IMR-90 (cell line): ENCODE measurements around the gene ASTN2. TPM values are rescaled to one million over a fixed set of nuclear protein-coding genes. Genes with fewer than 3 reads are reported as not detected.

Source experiments
- ATAC-seq: fragments of 200-7000 bp; cut with Tn5 transposase; 2 replicates; pipeline ENCODE4 v1.9.1; 2020; ENCODE audit warnings: low read depth, mild to moderate bottlenecking, moderate library complexity
- BruUV-seq: library from RNA; stranded (reverse); fragments of 400-500 nt; replicated peaks from 2 replicates; lab custom pipeline; 2021; lab: Mats Ljungman, UMichigan
- CTCF ChIA-PET: fragments of 300-600 bp; formaldehyde crosslinking; extraction: SDS; loops from one replicate; lab custom pipeline; 2021; ENCODE audit warnings: antibody characterized with exemption; lab: Yijun Ruan, JAX
- POLR2A ChIA-PET: fragments of 300-600 bp; sonication (Branson Sonifier 250); formaldehyde crosslinking; loops from one replicate; lab custom pipeline; 2022; ENCODE audit warnings: antibody characterized with exemption; ENCODE audit not compliant: unreplicated experiment; lab: Charles Lee
- DNase-seq: peaks from one replicate; pipeline ENCODE4 v3.0.0; 2013
- H2AFZ ChIP-seq: replicated peaks from 2 replicates; pipeline ENCODE3; 2013; ENCODE audit warnings: low read length, mild to moderate bottlenecking; ENCODE audit not compliant: poor library complexity
- H2AK5ac ChIP-seq: 2 replicates; pipeline ENCODE4 v1.6.1; 2013; ENCODE audit warnings: low read depth, low read length, inconsistent platforms
- H2AK9ac ChIP-seq: replicated peaks from 2 replicates; pipeline ENCODE3; 2013; ENCODE audit warnings: mild to moderate bottlenecking, low read depth, low read length, moderate library complexity; ENCODE audit not compliant: poor library complexity
- H2BK120ac ChIP-seq: 2 replicates; pipeline ENCODE4 v1.6.1; 2013; ENCODE audit warnings: low read depth, low read length, inconsistent platforms
- H2BK15ac ChIP-seq: 3 replicates; pipeline ENCODE4 v1.6.1; 2013; ENCODE audit warnings: low read depth, low read length, inconsistent platforms
- H2BK20ac ChIP-seq: 2 replicates; pipeline ENCODE4 v1.6.1; 2013; ENCODE audit warnings: low read depth, mild to moderate bottlenecking, inconsistent platforms, low read length, moderate library complexity
- H2BK5ac ChIP-seq: 2 replicates; pipeline ENCODE4 v1.6.1; 2013; ENCODE audit warnings: mild to moderate bottlenecking, low read depth, low read length, inconsistent platforms; ENCODE audit not compliant: poor library complexity, severe bottlenecking
- H3K14ac ChIP-seq: replicated peaks from 2 replicates; pipeline ENCODE4 v1.6.1; 2013; ENCODE audit warnings: low read depth, low read length, inconsistent platforms
- H3K18ac ChIP-seq: 2 replicates; pipeline ENCODE4 v1.6.1; 2013; ENCODE audit warnings: low read depth, low read length, control low read depth
- H3K23ac ChIP-seq: 2 replicates; pipeline ENCODE4 v1.6.1; 2013; ENCODE audit warnings: low read depth, low read length, inconsistent platforms
- H3K27ac ChIP-seq: 2 replicates; pipeline ENCODE4 v1.5.1; 2013; ENCODE audit warnings: mild to moderate bottlenecking, control low read depth, low read length; ENCODE audit not compliant: insufficient read depth
- H3K27me3 ChIP-seq: 2 replicates; pipeline ENCODE4 v1.6.1; 2013; ENCODE audit warnings: low read length; ENCODE audit not compliant: control insufficient read depth, insufficient read depth
- H3K36me3 ChIP-seq: 2 replicates; pipeline ENCODE4 v1.6.1; 2013; ENCODE audit warnings: low read length, mixed read lengths; ENCODE audit not compliant: control insufficient read depth, insufficient read depth
- H3K4ac ChIP-seq: 2 replicates; pipeline ENCODE4 v1.6.1; 2013; ENCODE audit warnings: low read depth, low read length, inconsistent platforms
- H3K4me1 ChIP-seq: 2 replicates; pipeline ENCODE4 v1.6.1; 2013; ENCODE audit warnings: low read length, mixed read lengths; ENCODE audit not compliant: control insufficient read depth, insufficient read depth
- H3K4me2 ChIP-seq: 2 replicates; pipeline ENCODE4 v1.6.1; 2013; ENCODE audit warnings: low read depth, mild to moderate bottlenecking, control low read depth, low read length, moderate library complexity
- H3K4me3 ChIP-seq: 2 replicates; pipeline ENCODE4 v1.5.1; 2013; ENCODE audit warnings: low read depth, mild to moderate bottlenecking, control low read depth, low read length, moderate library complexity; ENCODE audit not compliant: insufficient read depth
- H3K56ac ChIP-seq: 2 replicates; pipeline ENCODE4 v1.6.1; 2013; ENCODE audit warnings: low read length, inconsistent platforms; ENCODE audit not compliant: insufficient read depth; ENCODE audit errors: extremely low read depth
- H3K79me1 ChIP-seq, 2 experiments: 2 replicates each; pipeline ENCODE4 v1.6.1; 2013; ENCODE audit warnings: low read length in 2 of 2, inconsistent platforms in 1 of 2, low read depth in 1 of 2
- H3K9ac ChIP-seq: 2 replicates; pipeline ENCODE4 v1.6.1; 2013; ENCODE audit warnings: low read depth, low read length, control low read depth
- H3K9me1 ChIP-seq: 2 replicates; pipeline ENCODE4 v1.6.1; 2013; ENCODE audit warnings: low read length, inconsistent platforms; ENCODE audit not compliant: insufficient read depth
- H3K9me3 ChIP-seq: 2 replicates; pipeline ENCODE4 v1.6.1; 2013; ENCODE audit warnings: low read length; ENCODE audit not compliant: control insufficient read depth, insufficient read depth
- H4K20me1 ChIP-seq: 2 replicates; pipeline ENCODE4 v1.6.1; 2013; ENCODE audit warnings: low read length, inconsistent platforms; ENCODE audit not compliant: insufficient read depth
- H4K5ac ChIP-seq: 2 replicates; pipeline ENCODE4 v1.6.1; 2013; ENCODE audit warnings: mild to moderate bottlenecking, low read depth, low read length, control low read depth
- H4K8ac ChIP-seq, 2 experiments: 2 replicates each; pipeline ENCODE4 v1.6.1; 2013; ENCODE audit warnings: low read depth in 2 of 2, low read length in 2 of 2, control low read depth in 1 of 2, inconsistent platforms in 1 of 2
- H4K91ac ChIP-seq: 2 replicates; pipeline ENCODE4 v1.6.1; 2013; ENCODE audit warnings: low read depth, low read length, inconsistent platforms; ENCODE audit not compliant: insufficient read depth
- ELK1 ChIP-seq: fragments of 150-350 bp; IDR thresholded peaks from 2 replicates; pipeline ENCODE4 v1.6.1; 2016; ENCODE audit warnings: low read depth, mild to moderate bottlenecking, low read length, moderate library complexity, borderline replicate concordance
- MXI1 ChIP-seq: IDR thresholded peaks from 2 replicates; pipeline ENCODE4 v1.6.1; 2012; ENCODE audit warnings: low read depth, mild to moderate bottlenecking, low read length, moderate library complexity, borderline replicate concordance
- RFX5 ChIP-seq: IDR thresholded peaks from 2 replicates; pipeline ENCODE4 v1.8.0; 2012; ENCODE audit warnings: low read depth, mild to moderate bottlenecking, low read length, moderate library complexity
- whole genome bisulfite sequencing, 2 experiments: methylation state at CpG; one replicate each; pipeline versions ENCODE4 v1.1.5 to v1.1.7; 2013; ENCODE audit warnings: missing lambda C conversion rate in 2 of 2; ENCODE audit not compliant: insufficient read length in 1 of 2; ENCODE audit errors: extremely low coverage in 2 of 2; 5-methylcytosine and 5-hydroxymethylcytosine counted together
- dilution Hi-C: fragments of 300-500 bp; cut with HindIII; formaldehyde crosslinking; loops from one replicate; pipeline ENCODE4 v1.14.3; 2018; ENCODE audit warnings: low sequenced_read_pairs; ENCODE audit not compliant: unreplicated experiment
- in situ Hi-C: fragments of 300-500 bp; cut with MboI; formaldehyde crosslinking; loops from 3 replicates; pipeline ENCODE4 v1.14.3; 2019; ENCODE audit warnings: low sequenced_read_pairs, inconsistent platforms, mixed read lengths
- intact Hi-C: fragments of 100-400 bp; cut with micrococcal nuclease; formaldehyde crosslinking; loops from 2 replicates; pipeline ENCODE4 v1.10.0; 2022
- polyA plus RNA-seq, 3 experiments: library from polyadenylated mRNA; depleted of rRNA; stranded (reverse); fragments of >200 nt; gene quantifications; 2 replicates each; pipeline ENCODE4 v1.2.3, GENCODE V29; 2012; ENCODE audit warnings: low replicate concordance in 1 of 3
- total RNA-seq: library from RNA; depleted of rRNA; stranded (reverse); fragments of >200 nt; gene quantifications from 2 replicates; pipeline ENCODE4 v1.2.3, GENCODE V29; 2012

The ASTN2 gene
- total and polyA plus RNA-seq, 2 of the 4 experiments (the other 2 are of a cell fraction): 3.8 to 6.8 TPM

GRCh38 chr9:116953271-116953670 is 461.6 kb downstream of the ASTN2 start:
- H3K36me3 ChIP-seq: no peaks in the 10 kb centered on the region
- no CpG with 5 or more reads among the region's 1 CpG for WGBS, 2 experiments

More at GRCh38 chr9:116953271-116953670, 461.6 kb downstream of the ASTN2 start:
- H2BK15ac ChIP-seq: no peak overlapping the region; the same call in 2 of the 3 replicates
- no peak overlapping the region for H3K4ac ChIP-seq
- no peak overlapping the region; the same call in 1 of the 2 replicates for H2AK5ac ChIP-seq
- H3K4me1 ChIP-seq: peaks cover 10% of the 10 kb centered on the region
- H3K14ac ChIP-seq: 0 out of 2 replicates have a peak overlapping the region, but pooled peaks have one; percentile 20
- in situ Hi-C loops: no loop called here
- H4K91ac ChIP-seq: no peak overlapping the region; the same call in 1 of the 2 replicates
- H3K79me1 ChIP-seq: no peaks in the 10 kb centered on the region
- H2AFZ ChIP-seq: no peak overlapping the region
- intact Hi-C loops: no loop called here
- DNase-seq (no peak), ATAC-seq (no peak)
- H3K18ac ChIP-seq: peak overlapping the region; percentile 39; the same call in 1 of the 2 replicates
- H3K4me2 ChIP-seq: no peak overlapping the region
- POLR2A ChIA-PET: no interaction called here
- H3K56ac ChIP-seq: peak overlapping the region; percentile 43; the same call in 1 of the 2 replicates
- no peak overlapping the region for H3K4me3 ChIP-seq
- H4K8ac ChIP-seq: no peak overlapping the region
- H2BK5ac ChIP-seq: no peak overlapping the region
- CTCF ChIA-PET: interaction anchor here (1.2 kb wide), 1 partner anchor 93 kb away, joined by 3 read pairs; no protein-coding TSS in a partner anchor
- no TSS peak for BruUV-seq
- peak overlapping the region; percentile 94; the same call in 1 of the 2 replicates for H2BK20ac ChIP-seq
- H3K9me1 ChIP-seq: peaks cover 12% of the 10 kb centered on the region
- H2AK9ac ChIP-seq: no peak overlapping the region
- TF ChIP-seq MXI1 (no peak), ELK1 (no peak), RFX5 (no peak)
- dilution Hi-C loops: no loop called here
- no peak overlapping the region for H4K5ac ChIP-seq
- no peaks in the 10 kb centered on the region; the same call in 1 of the 2 replicates for H4K20me1 ChIP-seq
- no peaks in the 10 kb centered on the region for H3K27me3 ChIP-seq
- no peak overlapping the region for H3K27ac ChIP-seq
- no peaks in the 10 kb centered on the region for H3K9me3 ChIP-seq
- H3K9ac ChIP-seq: no peak overlapping the region
- H2BK120ac ChIP-seq: peak overlapping the region; percentile 94; the same call in 1 of the 2 replicates
- H3K23ac ChIP-seq: no peak overlapping the region
